ENCODE results near the gene PRICKLE1.

The PRICKLE1 gene

DNA sequence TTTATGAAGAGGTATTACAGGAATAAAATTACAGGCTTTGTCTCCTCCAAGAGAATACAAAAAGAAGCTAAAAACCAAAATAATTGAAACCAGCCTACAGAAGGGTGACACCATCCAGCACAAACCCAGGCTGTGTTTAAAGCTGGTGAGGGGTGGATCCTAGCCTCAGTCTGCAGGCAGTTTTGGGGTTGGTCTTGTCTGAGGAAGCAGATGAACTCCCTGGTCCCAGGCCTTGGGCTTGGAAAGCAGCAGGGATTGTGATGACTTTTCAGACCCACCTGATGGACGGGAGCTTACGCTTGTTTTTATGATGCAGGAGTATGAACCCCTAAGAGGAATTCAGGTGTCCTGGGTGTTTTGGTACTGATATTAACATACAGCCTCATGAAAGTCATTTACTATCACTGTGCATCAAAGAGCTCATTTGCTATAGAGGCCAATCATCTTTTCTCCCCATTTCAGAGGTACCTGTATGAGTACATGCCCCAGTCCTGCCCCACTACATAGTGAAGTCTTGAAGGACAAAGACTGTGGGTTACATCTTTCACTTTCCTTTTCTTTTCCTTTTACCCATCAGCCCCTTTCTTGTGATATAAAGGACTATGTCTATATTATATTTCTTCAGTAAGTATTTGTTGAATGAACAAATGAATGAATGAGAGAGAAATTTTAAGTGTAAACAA is 18.1 kb downstream of the PRICKLE1 start:
- TF ChIP-seq, protein P1, sequence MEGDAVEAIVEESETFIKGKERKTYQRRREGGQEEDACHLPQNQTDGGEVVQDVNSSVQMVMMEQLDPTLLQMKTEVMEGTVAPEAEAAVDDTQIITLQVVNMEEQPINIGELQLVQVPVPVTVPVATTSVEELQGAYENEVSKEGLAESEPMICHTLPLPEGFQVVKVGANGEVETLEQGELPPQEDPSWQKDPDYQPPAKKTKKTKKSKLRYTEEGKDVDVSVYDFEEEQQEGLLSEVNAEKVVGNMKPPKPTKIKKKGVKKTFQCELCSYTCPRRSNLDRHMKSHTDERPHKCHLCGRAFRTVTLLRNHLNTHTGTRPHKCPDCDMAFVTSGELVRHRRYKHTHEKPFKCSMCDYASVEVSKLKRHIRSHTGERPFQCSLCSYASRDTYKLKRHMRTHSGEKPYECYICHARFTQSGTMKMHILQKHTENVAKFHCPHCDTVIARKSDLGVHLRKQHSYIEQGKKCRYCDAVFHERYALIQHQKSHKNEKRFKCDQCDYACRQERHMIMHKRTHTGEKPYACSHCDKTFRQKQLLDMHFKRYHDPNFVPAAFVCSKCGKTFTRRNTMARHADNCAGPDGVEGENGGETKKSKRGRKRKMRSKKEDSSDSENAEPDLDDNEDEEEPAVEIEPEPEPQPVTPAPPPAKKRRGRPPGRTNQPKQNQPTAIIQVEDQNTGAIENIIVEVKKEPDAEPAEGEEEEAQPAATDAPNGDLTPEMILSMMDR (IDR thresholded peaks at IDR 0.05; ENCODE audit: insufficient read depth, low read length): no peak
- TF ChIP-seq POLR2AphosphoS5 (IDR thresholded peaks at IDR 0.05; ENCODE audit: low read depth): no peak
- no peak for TF ChIP-seq SPI1 (IDR thresholded peaks at IDR 0.05; ENCODE audit: borderline replicate concordance, low read depth)
- H3K4me3 ChIP-seq (replicated peaks; ENCODE audit: insufficient read depth, low read length): no peak overlapping the region
- no peak for DNase-seq (ENCODE audit: low read depth in 1 of 2, low spot score in 1 of 2)
- no peak overlapping the region for H3K27ac ChIP-seq (replicated peaks)
- H3K27me3 ChIP-seq (ENCODE audit: insufficient read depth, poor library complexity, severe bottlenecking): peaks cover 2% of the 10 kb centered on the region

DNA sequence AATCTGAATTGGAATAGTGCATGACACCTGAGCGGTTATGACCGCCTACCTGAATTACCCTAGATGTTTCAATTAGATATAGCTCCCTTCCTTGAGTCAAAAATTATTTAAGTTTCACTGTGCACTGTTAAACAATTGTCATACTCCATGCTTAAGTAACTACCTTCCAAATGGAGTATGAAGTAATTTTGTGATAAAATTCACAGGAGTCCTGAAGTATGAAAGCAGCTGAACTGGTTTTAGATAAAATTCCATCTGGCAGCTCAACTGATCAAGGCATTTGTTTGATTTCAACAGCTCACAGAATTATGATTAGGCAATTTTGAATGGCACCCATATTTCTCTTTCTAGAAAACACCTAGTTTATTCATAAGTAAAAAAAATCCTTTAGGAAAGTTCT is 19.5 kb downstream of the PRICKLE1 start:
- Histone ChIP-seq H3K27me3 (ENCODE audit: insufficient read depth, poor library complexity, severe bottlenecking) (peaks cover 2% of the 10 kb centered on the region), H3K4me3 (replicated peaks; ENCODE audit: insufficient read depth, low read length) (no peak overlapping the region), H3K27ac (replicated peaks) (no peak overlapping the region)
- TF ChIP-seq SPI1 (IDR thresholded peaks at IDR 0.05; ENCODE audit: borderline replicate concordance, low read depth) (no peak), GABPA (IDR thresholded peaks at IDR 0.05; ENCODE audit: low read depth) (no peak), POLR2AphosphoS5 (IDR thresholded peaks at IDR 0.05; ENCODE audit: low read depth) (no peak)
- TF ChIP-seq, protein P1 (IDR thresholded peaks at IDR 0.05; ENCODE audit: insufficient read depth, low read length): no peak
- TF ChIP-seq, protein P2, sequence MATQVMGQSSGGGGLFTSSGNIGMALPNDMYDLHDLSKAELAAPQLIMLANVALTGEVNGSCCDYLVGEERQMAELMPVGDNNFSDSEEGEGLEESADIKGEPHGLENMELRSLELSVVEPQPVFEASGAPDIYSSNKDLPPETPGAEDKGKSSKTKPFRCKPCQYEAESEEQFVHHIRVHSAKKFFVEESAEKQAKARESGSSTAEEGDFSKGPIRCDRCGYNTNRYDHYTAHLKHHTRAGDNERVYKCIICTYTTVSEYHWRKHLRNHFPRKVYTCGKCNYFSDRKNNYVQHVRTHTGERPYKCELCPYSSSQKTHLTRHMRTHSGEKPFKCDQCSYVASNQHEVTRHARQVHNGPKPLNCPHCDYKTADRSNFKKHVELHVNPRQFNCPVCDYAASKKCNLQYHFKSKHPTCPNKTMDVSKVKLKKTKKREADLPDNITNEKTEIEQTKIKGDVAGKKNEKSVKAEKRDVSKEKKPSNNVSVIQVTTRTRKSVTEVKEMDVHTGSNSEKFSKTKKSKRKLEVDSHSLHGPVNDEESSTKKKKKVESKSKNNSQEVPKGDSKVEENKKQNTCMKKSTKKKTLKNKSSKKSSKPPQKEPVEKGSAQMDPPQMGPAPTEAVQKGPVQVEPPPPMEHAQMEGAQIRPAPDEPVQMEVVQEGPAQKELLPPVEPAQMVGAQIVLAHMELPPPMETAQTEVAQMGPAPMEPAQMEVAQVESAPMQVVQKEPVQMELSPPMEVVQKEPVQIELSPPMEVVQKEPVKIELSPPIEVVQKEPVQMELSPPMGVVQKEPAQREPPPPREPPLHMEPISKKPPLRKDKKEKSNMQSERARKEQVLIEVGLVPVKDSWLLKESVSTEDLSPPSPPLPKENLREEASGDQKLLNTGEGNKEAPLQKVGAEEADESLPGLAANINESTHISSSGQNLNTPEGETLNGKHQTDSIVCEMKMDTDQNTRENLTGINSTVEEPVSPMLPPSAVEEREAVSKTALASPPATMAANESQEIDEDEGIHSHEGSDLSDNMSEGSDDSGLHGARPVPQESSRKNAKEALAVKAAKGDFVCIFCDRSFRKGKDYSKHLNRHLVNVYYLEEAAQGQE (IDR thresholded peaks at IDR 0.05; ENCODE audit: insufficient replicate concordance, low read depth): no peak
- no peak for DNase-seq (ENCODE audit: low read depth in 1 of 2, low spot score in 1 of 2)

DNA sequence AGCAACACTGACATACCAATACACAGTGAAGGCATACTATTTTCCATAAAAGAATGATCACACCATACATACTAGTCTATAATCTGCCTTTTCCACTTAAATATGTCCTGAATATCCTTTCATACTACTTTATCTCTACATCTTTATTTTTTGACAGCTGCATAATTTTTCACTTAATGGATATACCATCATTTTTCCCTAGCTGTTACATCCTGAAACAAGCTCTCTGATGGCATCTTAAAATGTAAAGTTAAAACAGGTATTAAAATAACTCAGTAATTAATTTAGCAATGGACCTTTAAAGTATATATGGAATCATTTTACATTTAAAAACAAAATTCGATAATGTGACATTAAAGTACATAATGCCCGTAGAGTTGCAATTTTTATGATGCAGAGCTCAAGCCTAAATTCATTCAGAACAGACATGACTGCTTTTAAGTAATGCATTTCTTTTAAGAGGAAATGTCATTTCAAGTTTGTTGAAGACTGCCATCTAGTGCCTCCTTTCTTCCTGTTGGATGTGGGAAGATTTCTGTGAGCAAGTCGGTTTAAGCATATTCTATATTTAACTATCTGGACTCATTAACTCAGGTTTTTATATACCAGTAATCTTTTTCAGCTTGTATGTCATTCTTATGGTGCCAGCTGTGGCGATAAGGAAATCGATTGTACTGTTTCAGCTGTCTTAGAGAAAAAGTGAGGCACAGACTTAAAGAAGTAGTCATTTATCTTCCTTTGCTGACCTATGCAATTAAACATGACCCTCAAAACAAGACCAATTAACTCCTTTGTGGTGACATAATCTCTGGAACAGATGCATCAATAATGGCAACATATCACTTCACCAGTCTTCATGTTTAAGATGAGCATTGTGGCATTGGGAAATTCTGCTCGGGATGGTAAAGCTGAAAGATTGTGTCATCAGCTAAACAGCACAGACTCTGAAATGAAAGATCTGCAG is 20.3 kb downstream of the PRICKLE1 start:
- H3K27ac ChIP-seq (replicated peaks): no peak overlapping the region
- peaks cover 2% of the 10 kb centered on the region for H3K27me3 ChIP-seq (ENCODE audit: insufficient read depth, poor library complexity, severe bottlenecking)
- DNase-seq (ENCODE audit: low read depth in 1 of 2, low spot score in 1 of 2): peak; percentile 32 to 49
- TF ChIP-seq SPI1 (IDR thresholded peaks at IDR 0.05; ENCODE audit: borderline replicate concordance, low read depth) (peak; percentile 23; the same call in 1 of the 2 replicates), GABPA (IDR thresholded peaks at IDR 0.05; ENCODE audit: low read depth) (no peak), POLR2AphosphoS5 (IDR thresholded peaks at IDR 0.05; ENCODE audit: low read depth) (no peak)
- TF ChIP-seq, protein P1 (IDR thresholded peaks at IDR 0.05; ENCODE audit: insufficient read depth, low read length): peak; percentile 41
- TF ChIP-seq, protein P2 (IDR thresholded peaks at IDR 0.05; ENCODE audit: insufficient replicate concordance, low read depth): no peak
- H3K4me3 ChIP-seq (replicated peaks; ENCODE audit: insufficient read depth, low read length): no peak overlapping the region

Measured in HL-60 (cell line).